Measurements from ENCODE around the gene ZKSCAN7.

The ZKSCAN7 gene

GRCh38 chr3:44554626-44555592 lies at the start of gene ZKSCAN7:
ZKSCAN7 (plus strand) TSS chr3:44555193; CDS start chr3:44557048, 1,855 bp downstream.
- TF ChIP-seq FOXM1 (IDR thresholded peaks at IDR 0.05; ENCODE audit: borderline replicate concordance) = no peak
- no peak for TF ChIP-seq LEF1 (IDR thresholded peaks at IDR 0.05; ENCODE audit: borderline replicate concordance)
- TF ChIP-seq TARDBP (IDR thresholded peaks at IDR 0.05) = no peak
- TF ChIP-seq CTBP1 (IDR thresholded peaks at IDR 0.05; ENCODE audit: borderline replicate concordance) = no peak
- no peak for TF ChIP-seq SUZ12 (IDR thresholded peaks at IDR 0.05)
- TF ChIP-seq HDGF (IDR thresholded peaks at IDR 0.05; ENCODE audit: borderline replicate concordance) = no peak
- TF ChIP-seq BHLHE40 (IDR thresholded peaks at IDR 0.05; ENCODE audit: borderline replicate concordance) = no peak
- TF ChIP-seq PKNOX1 (IDR thresholded peaks at IDR 0.05) = no peak
- TF ChIP-seq FOXK2 (IDR thresholded peaks at IDR 0.05) = no peak
- TF ChIP-seq SP1 (IDR thresholded peaks at IDR 0.05) = no peak
- TF ChIP-seq L3MBTL2 (conservative IDR thresholded peaks at IDR 0.05) = no peak
- no peak for TF ChIP-seq ARNT (IDR thresholded peaks at IDR 0.05)
- no peak for TF ChIP-seq ZNF384 (IDR thresholded peaks at IDR 0.05)
- TF ChIP-seq NFRKB (IDR thresholded peaks at IDR 0.05) = no peak
- TF ChIP-seq ELF4 (IDR thresholded peaks at IDR 0.05) = no peak
- TF ChIP-seq FOXA1 (IDR thresholded peaks at IDR 0.05) = no peak
- POLR2A ChIA-PET = no interaction called here
- CTCF ChIA-PET = no interaction called here
- no peak for DNase-seq (ENCODE audit: extremely low spot score)

GRCh38 chr3:44506556-44506955 lies 48.4 kb upstream of the ZKSCAN7 start:
- POLR2A ChIA-PET = no interaction called here
- no peak for DNase-seq (ENCODE audit: extremely low spot score)
- CTCF ChIA-PET = no interaction called here
- TF ChIP-seq HDGF (IDR thresholded peaks at IDR 0.05; ENCODE audit: borderline replicate concordance) (no peak), LEF1 (IDR thresholded peaks at IDR 0.05; ENCODE audit: borderline replicate concordance) (no peak), FOXA1 (IDR thresholded peaks at IDR 0.05) (no peak), ZNF384 (IDR thresholded peaks at IDR 0.05) (no peak), L3MBTL2 (conservative IDR thresholded peaks at IDR 0.05) (no peak), SP1 (IDR thresholded peaks at IDR 0.05) (no peak), CTBP1 (IDR thresholded peaks at IDR 0.05; ENCODE audit: borderline replicate concordance) (no peak), FOXK2 (IDR thresholded peaks at IDR 0.05) (no peak), BHLHE40 (IDR thresholded peaks at IDR 0.05; ENCODE audit: borderline replicate concordance) (no peak), ARNT (IDR thresholded peaks at IDR 0.05) (no peak), ELF4 (IDR thresholded peaks at IDR 0.05) (no peak), TARDBP (IDR thresholded peaks at IDR 0.05) (no peak), NFRKB (IDR thresholded peaks at IDR 0.05) (no peak), FOXM1 (IDR thresholded peaks at IDR 0.05; ENCODE audit: borderline replicate concordance) (no peak)

- POLR2A ChIA-PET = no interaction called here
- CTCF ChIA-PET = no interaction called here
- TF ChIP-seq ARNT (IDR thresholded peaks at IDR 0.05) (no peak), SUZ12 (IDR thresholded peaks at IDR 0.05) (no peak), SP1 (IDR thresholded peaks at IDR 0.05) (no peak), LEF1 (IDR thresholded peaks at IDR 0.05; ENCODE audit: borderline replicate concordance) (no peak), PKNOX1 (IDR thresholded peaks at IDR 0.05) (no peak), HDGF (IDR thresholded peaks at IDR 0.05; ENCODE audit: borderline replicate concordance) (no peak), L3MBTL2 (conservative IDR thresholded peaks at IDR 0.05) (no peak), FOXM1 (IDR thresholded peaks at IDR 0.05; ENCODE audit: borderline replicate concordance) (no peak)
- DNase-seq (ENCODE audit: extremely low spot score) = no peak
These were observed 48.0 kb upstream of the ZKSCAN7 start for GRCh38 chr3:44506961-44507360.

- no peak for DNase-seq (ENCODE audit: extremely low spot score)
- CTCF ChIA-PET = no interaction called here
- POLR2A ChIA-PET = interaction anchor here (2.5 kb wide), 1 partner anchor 171 kb away, joined by 15 read pairs; the partner anchor contains the start of gene TCAIM
- TF ChIP-seq ELF4 (IDR thresholded peaks at IDR 0.05) = no peak
- TF ChIP-seq FOXK2 (IDR thresholded peaks at IDR 0.05) = no peak
- no peak for TF ChIP-seq HDGF (IDR thresholded peaks at IDR 0.05; ENCODE audit: borderline replicate concordance)
- no peak for TF ChIP-seq SP1 (IDR thresholded peaks at IDR 0.05)
- TF ChIP-seq NFRKB (IDR thresholded peaks at IDR 0.05) = no peak
- no peak for TF ChIP-seq FOXA1 (IDR thresholded peaks at IDR 0.05)
- TF ChIP-seq BHLHE40 (IDR thresholded peaks at IDR 0.05; ENCODE audit: borderline replicate concordance) = no peak
- TF ChIP-seq PKNOX1 (IDR thresholded peaks at IDR 0.05) = no peak
- no peak for TF ChIP-seq ZNF384 (IDR thresholded peaks at IDR 0.05)
- TF ChIP-seq LEF1 (IDR thresholded peaks at IDR 0.05; ENCODE audit: borderline replicate concordance) = no peak
These were observed 45.5 kb upstream of the ZKSCAN7 start for GRCh38 chr3:44509393-44509921.

GRCh38 chr3:44510000-44510368 lies 45.0 kb upstream of the ZKSCAN7 start:
- ChIA-PET POLR2A (interaction anchor here (1.5 to 2.5 kb wide), 6 partner anchors 9 to 252 kb away, joined by 5 to 15 read pairs (median 7); partner anchors contain the start of genes KIAA1143, KIF15, TCAIM and ZNF445), CTCF (no interaction called here)
- TF ChIP-seq LEF1 (IDR thresholded peaks at IDR 0.05; ENCODE audit: borderline replicate concordance) (no peak), SP1 (IDR thresholded peaks at IDR 0.05) (no peak), FOXK2 (IDR thresholded peaks at IDR 0.05) (no peak)

GRCh38 chr3:44511238-44511566 lies 43.8 kb upstream of the ZKSCAN7 start:
- CTCF ChIA-PET = interaction anchor here (0.6 kb wide), 2 partner anchors 168 to 285 kb away, joined by 4 to 5 read pairs; no protein-coding TSS in a partner anchor

More at GRCh38 chr3:44510000-44510368, 45.0 kb upstream of the ZKSCAN7 start:
- no peak for DNase-seq (ENCODE audit: extremely low spot score)

More at GRCh38 chr3:44511238-44511566, 43.8 kb upstream of the ZKSCAN7 start:
- TF ChIP-seq LEF1 (IDR thresholded peaks at IDR 0.05; ENCODE audit: borderline replicate concordance) (no peak), ELF4 (IDR thresholded peaks at IDR 0.05) (no peak), ZNF384 (IDR thresholded peaks at IDR 0.05) (no peak), NFRKB (IDR thresholded peaks at IDR 0.05) (no peak), ARNT (IDR thresholded peaks at IDR 0.05) (no peak), SP1 (IDR thresholded peaks at IDR 0.05) (no peak), SUZ12 (IDR thresholded peaks at IDR 0.05) (no peak), L3MBTL2 (conservative IDR thresholded peaks at IDR 0.05) (0 out of 2 replicates have a peak, but pooled peaks have one; percentile 16)
- no peak for DNase-seq (ENCODE audit: extremely low spot score)
- POLR2A ChIA-PET = interaction anchor here (0.5 to 2.5 kb wide), 14 partner anchors 10 to 1264 kb away, joined by 3 to 15 read pairs (median 5); partner anchors contain the start of genes KIAA1143, KIF15, TCAIM and ZNF197

All from HEK293T (cell line).